ENCODE measurements around the gene RAD51C.
"Not testable (repeated sequence)": the region's sequence is repeated elsewhere in the genome, so short reads cannot be mapped to it uniquely, and the experiment has no call there.

Gene RAD51C

DNA sequence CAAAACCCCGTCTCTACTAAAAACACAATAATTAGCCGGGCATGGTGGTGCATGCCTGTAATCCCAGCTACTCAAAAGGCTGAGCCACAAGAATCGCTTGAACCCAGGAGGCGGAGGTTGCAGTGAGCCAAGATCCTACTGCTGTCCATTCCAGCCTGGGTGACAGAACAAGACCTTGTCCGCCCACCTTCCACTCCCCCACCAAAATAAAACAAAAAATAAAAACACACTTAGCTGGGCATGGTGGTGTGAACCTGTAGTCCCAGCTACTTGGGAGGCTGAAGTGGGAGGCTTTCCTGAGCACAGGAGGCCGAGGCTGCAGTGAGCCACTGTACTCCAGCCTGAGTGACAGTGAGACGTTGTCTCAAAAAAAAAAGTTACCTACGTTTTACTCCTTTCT is 66.5 kb downstream of the RAD51C start:
- TF ChIP-seq, protein P1, sequence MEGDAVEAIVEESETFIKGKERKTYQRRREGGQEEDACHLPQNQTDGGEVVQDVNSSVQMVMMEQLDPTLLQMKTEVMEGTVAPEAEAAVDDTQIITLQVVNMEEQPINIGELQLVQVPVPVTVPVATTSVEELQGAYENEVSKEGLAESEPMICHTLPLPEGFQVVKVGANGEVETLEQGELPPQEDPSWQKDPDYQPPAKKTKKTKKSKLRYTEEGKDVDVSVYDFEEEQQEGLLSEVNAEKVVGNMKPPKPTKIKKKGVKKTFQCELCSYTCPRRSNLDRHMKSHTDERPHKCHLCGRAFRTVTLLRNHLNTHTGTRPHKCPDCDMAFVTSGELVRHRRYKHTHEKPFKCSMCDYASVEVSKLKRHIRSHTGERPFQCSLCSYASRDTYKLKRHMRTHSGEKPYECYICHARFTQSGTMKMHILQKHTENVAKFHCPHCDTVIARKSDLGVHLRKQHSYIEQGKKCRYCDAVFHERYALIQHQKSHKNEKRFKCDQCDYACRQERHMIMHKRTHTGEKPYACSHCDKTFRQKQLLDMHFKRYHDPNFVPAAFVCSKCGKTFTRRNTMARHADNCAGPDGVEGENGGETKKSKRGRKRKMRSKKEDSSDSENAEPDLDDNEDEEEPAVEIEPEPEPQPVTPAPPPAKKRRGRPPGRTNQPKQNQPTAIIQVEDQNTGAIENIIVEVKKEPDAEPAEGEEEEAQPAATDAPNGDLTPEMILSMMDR (IDR thresholded peaks at IDR 0.05), result no peak
- TF ChIP-seq ZFX (IDR thresholded peaks at IDR 0.05; ENCODE audit: borderline replicate concordance), result no peak
- no peak overlapping the region for H3K27ac ChIP-seq

GRCh38 chr17:58759522-58759921 is 67.1 kb downstream of the RAD51C start:
- TF ChIP-seq ZFX (IDR thresholded peaks at IDR 0.05; ENCODE audit: borderline replicate concordance), result no peak
- TF ChIP-seq, protein P1 (IDR thresholded peaks at IDR 0.05), result no peak

GRCh38 chr17:58760248-58760647 is 67.8 kb downstream of the RAD51C start:
- H3K27ac ChIP-seq, result no peak overlapping the region
- TF ChIP-seq ZFX (IDR thresholded peaks at IDR 0.05; ENCODE audit: borderline replicate concordance), result no peak
- TF ChIP-seq, protein P1 (IDR thresholded peaks at IDR 0.05), result no peak

More at GRCh38 chr17:58759522-58759921, 67.1 kb downstream of the RAD51C start:
- no peak overlapping the region for H3K27ac ChIP-seq

DNA sequence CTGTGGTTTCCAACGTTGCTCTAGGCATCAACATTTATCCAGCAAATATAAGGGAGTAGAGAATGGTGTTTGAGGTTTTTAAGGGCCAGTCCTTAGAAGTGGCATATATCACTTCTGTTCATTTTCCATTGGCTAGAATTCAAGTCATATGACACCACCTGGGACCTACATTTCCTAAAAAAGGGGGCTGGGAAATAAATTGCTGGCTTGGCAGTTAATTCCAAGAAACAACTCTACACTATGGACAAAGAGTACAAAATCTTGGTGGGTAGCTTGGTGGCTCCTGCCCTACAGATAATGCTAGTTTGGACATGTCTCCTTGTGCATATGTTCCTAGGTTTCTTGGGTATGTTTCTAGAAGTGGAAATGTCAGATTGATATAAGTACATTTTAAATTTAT is 70.9 kb downstream of the RAD51C start:
- no peak overlapping the region for H3K27ac ChIP-seq
- TF ChIP-seq, protein P1 (IDR thresholded peaks at IDR 0.05), result no peak
- TF ChIP-seq ZFX (IDR thresholded peaks at IDR 0.05; ENCODE audit: borderline replicate concordance), result no peak

DNA sequence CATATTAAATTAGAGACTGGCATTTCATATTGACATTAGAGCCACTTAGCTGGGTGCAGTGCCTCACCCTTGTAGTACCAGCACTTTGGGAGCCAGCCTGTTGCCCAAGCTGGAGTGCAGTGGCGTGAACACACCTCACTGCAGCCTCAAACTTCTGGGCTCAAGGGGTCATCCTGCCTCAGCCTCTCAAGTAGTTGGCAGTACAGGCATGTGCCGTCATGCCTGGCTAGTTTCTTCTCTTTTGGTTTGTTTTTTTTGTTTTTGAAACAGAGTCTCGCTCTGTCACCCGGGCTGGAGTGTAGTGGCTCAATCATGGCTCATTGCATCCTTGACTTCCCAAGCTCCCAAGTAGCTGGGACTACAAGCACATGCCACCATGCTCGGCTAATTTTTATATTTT is 72.0 kb downstream of the RAD51C start:
- H3K27ac ChIP-seq, result no peak overlapping the region
- no peak for TF ChIP-seq ZFX (IDR thresholded peaks at IDR 0.05; ENCODE audit: borderline replicate concordance)
- TF ChIP-seq, protein P1 (IDR thresholded peaks at IDR 0.05), result no peak

- H3K27ac ChIP-seq, result not testable (repeated sequence)
Measured at GRCh38 chr17:58778482-58778881, 86.1 kb downstream of the RAD51C start.

- no peak overlapping the region for H3K27ac ChIP-seq
- TF ChIP-seq, protein P1 (IDR thresholded peaks at IDR 0.05), result no peak
- no peak for TF ChIP-seq ZFX (IDR thresholded peaks at IDR 0.05; ENCODE audit: borderline replicate concordance)
Measured at GRCh38 chr17:58779446-58779845, 87.0 kb downstream of the RAD51C start.

DNA sequence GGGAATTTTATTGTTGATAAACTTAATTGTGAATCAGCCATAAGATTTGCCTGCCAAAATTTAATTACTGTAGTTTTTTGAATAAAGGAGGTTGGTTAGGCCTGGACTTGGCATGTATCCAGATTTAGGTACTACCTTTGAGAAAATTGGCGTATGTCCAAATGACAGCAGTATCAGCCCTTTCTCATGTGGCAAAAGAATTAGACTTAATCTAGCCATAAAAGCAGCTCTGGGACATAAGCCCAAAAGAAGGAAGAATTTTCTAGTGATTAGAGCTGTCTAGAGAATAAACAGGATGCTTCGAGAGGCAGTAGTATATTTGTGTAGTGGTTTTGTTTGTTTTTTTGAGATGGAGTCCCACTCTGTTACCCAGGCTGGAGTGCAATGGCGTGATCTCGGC is 91.0 kb downstream of the RAD51C start:
- H3K27ac ChIP-seq, result no peak overlapping the region
- TF ChIP-seq ZFX (IDR thresholded peaks at IDR 0.05; ENCODE audit: borderline replicate concordance), result no peak
- TF ChIP-seq, protein P1 (IDR thresholded peaks at IDR 0.05), result no peak

Data from 22Rv1 (cell line).